WTC11 (cell line): Measurements from ENCODE around the gene NECAB2.

Experiments
- TF ChIP-seq, protein P1 (sequence below): sonication (generic); formaldehyde crosslinking; IDR thresholded peaks from 2 replicates; pipeline ENCODE4 v1.8.1; 2022; ENCODE audit warnings: low read depth, missing genetic modification reagents, borderline replicate concordance
- TF ChIP-seq, protein P2 (sequence below): fragments of 200-600 bp; IDR thresholded peaks from 2 replicates; pipeline ENCODE4 v1.8.0; 2022; ENCODE audit warnings: antibody characterized with exemption

DNA sequence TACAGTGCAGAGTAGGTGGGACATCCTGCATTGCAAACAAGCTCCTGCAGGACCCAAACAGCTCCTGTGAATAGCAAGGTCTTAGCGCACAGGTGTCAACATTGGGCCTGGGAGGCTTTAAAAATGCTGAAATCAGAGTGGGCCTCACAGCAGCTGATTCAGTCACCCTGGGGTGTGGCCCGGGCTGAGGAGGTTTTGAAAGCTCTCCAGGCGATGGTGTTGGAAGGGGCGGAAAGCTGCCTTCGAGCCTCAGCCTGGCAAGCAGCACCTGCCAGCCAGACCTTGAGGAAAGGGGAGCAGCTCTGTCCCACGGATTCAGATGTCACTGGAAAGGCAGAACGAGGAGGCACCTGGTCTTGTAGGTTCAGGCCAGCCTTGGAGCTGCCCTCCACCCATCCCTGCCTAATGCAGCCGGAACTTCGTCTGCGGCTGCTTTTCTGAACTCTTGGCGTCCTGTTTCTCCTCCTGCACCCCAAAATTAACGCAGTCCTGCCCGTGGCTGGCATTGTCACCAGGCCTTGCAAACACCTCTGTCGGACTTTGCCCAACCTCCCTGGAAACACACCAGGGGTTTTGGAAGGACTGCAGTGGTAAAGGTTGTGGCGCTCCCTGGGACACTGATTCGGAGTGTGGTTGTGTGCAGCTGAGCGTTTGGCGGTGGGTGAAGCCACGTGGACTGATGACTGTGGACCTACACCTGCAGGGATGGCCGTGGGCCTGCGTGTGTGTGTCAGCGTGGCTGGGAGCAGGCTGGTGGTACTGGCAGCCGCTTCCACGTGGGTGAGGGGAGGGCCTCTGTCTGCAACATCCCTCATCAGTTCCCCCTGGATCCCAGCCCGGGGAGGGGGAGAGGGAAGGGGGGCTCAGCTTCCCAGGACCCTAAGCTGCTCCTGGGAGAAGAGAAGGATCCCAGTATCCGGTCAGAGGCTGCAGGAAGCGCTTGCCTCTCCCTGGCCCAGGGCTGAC, 3.4 kb downstream of the NECAB2 start:
- TF ChIP-seq, protein P1, sequence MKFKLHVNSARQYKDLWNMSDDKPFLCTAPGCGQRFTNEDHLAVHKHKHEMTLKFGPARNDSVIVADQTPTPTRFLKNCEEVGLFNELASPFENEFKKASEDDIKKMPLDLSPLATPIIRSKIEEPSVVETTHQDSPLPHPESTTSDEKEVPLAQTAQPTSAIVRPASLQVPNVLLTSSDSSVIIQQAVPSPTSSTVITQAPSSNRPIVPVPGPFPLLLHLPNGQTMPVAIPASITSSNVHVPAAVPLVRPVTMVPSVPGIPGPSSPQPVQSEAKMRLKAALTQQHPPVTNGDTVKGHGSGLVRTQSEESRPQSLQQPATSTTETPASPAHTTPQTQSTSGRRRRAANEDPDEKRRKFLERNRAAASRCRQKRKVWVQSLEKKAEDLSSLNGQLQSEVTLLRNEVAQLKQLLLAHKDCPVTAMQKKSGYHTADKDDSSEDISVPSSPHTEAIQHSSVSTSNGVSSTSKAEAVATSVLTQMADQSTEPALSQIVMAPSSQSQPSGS (CRISPR knock-in tag): no peak
- TF ChIP-seq, protein P2, sequence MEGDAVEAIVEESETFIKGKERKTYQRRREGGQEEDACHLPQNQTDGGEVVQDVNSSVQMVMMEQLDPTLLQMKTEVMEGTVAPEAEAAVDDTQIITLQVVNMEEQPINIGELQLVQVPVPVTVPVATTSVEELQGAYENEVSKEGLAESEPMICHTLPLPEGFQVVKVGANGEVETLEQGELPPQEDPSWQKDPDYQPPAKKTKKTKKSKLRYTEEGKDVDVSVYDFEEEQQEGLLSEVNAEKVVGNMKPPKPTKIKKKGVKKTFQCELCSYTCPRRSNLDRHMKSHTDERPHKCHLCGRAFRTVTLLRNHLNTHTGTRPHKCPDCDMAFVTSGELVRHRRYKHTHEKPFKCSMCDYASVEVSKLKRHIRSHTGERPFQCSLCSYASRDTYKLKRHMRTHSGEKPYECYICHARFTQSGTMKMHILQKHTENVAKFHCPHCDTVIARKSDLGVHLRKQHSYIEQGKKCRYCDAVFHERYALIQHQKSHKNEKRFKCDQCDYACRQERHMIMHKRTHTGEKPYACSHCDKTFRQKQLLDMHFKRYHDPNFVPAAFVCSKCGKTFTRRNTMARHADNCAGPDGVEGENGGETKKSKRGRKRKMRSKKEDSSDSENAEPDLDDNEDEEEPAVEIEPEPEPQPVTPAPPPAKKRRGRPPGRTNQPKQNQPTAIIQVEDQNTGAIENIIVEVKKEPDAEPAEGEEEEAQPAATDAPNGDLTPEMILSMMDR: no peak
